22Rv1 (cell line): ENCODE data around the gene STOML3.

Experiments
- ZFX ChIP-seq: fragments of 450-650 bp; IDR thresholded peaks from 2 replicates; pipeline ENCODE4 v1.6.1; 2017; ENCODE audit warnings: antibody characterized with exemption, borderline replicate concordance
- TF ChIP-seq, protein P1 (sequence below): fragments of 450-650 bp; IDR thresholded peaks from 2 replicates; pipeline ENCODE4 v1.5.1; 2017; ENCODE audit warnings: mild to moderate bottlenecking

DNA sequence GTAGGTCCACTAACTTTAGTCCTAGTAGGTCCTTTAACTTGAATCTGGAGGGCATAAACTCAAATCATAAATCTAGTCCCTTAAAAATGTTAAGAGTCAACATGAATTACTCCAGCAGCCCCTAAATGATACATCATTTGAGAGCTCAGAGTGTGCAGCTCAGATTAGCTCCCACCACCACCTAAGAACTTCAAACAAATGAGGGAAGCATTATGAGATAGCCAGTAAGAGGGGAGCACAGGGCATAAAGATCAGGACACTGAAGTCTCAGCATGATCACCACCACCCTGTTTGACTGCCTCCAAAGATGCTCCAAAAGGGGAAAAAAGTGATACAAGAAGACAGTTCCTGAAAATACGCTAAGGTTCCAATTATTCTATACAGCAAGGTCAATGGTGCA, 41.5 kb upstream of the STOML3 start:
- TF ChIP-seq, protein P1, sequence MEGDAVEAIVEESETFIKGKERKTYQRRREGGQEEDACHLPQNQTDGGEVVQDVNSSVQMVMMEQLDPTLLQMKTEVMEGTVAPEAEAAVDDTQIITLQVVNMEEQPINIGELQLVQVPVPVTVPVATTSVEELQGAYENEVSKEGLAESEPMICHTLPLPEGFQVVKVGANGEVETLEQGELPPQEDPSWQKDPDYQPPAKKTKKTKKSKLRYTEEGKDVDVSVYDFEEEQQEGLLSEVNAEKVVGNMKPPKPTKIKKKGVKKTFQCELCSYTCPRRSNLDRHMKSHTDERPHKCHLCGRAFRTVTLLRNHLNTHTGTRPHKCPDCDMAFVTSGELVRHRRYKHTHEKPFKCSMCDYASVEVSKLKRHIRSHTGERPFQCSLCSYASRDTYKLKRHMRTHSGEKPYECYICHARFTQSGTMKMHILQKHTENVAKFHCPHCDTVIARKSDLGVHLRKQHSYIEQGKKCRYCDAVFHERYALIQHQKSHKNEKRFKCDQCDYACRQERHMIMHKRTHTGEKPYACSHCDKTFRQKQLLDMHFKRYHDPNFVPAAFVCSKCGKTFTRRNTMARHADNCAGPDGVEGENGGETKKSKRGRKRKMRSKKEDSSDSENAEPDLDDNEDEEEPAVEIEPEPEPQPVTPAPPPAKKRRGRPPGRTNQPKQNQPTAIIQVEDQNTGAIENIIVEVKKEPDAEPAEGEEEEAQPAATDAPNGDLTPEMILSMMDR, result no peak
- TF ChIP-seq ZFX, result no peak
